Measurements from ENCODE around the gene ENGASE.

Gene ENGASE

GRCh38 chr17:79100405-79100804 lies 25.8 kb downstream of the ENGASE start:
- no peak for DNase-seq (ENCODE audit: low spot score)
- no peak for TF ChIP-seq CTCF (IDR thresholded peaks at IDR 0.05; ENCODE audit: borderline replicate concordance, control extremely low read depth, extremely low read depth, insufficient read depth, missing control alignments)
- in situ Hi-C loops (cut with MboI; ENCODE audit: low sequenced_read_pairs, unreplicated experiment), result no loop called here

- TF ChIP-seq CTCF (IDR thresholded peaks at IDR 0.05; ENCODE audit: borderline replicate concordance, control extremely low read depth, extremely low read depth, insufficient read depth, missing control alignments), result no peak
- in situ Hi-C loops (cut with MboI; ENCODE audit: low sequenced_read_pairs, unreplicated experiment), result no loop called here
Measured at GRCh38 chr17:79101111-79101673, 26.6 kb downstream of the ENGASE start.

GRCh38 chr17:79102214-79102613 lies 27.6 kb downstream of the ENGASE start:
- TF ChIP-seq CTCF (IDR thresholded peaks at IDR 0.05; ENCODE audit: borderline replicate concordance, control extremely low read depth, extremely low read depth, insufficient read depth, missing control alignments), result no peak
- DNase-seq (ENCODE audit: low spot score), result no peak
- in situ Hi-C loops (cut with MboI; ENCODE audit: low sequenced_read_pairs, unreplicated experiment), result no loop called here

More at GRCh38 chr17:79101111-79101673, 26.6 kb downstream of the ENGASE start:
- DNase-seq (ENCODE audit: low spot score), result no peak

- no peak for TF ChIP-seq CTCF (IDR thresholded peaks at IDR 0.05; ENCODE audit: borderline replicate concordance, control extremely low read depth, extremely low read depth, insufficient read depth, missing control alignments)
- no peak for DNase-seq (ENCODE audit: low spot score)
- in situ Hi-C loops (cut with MboI; ENCODE audit: low sequenced_read_pairs, unreplicated experiment), result no loop called here
Measured at GRCh38 chr17:79104898-79105600, 30.4 kb downstream of the ENGASE start.

- DNase-seq (ENCODE audit: low spot score), result no peak
- in situ Hi-C loops (cut with MboI; ENCODE audit: low sequenced_read_pairs, unreplicated experiment), result no loop called here
- no peak for TF ChIP-seq CTCF (IDR thresholded peaks at IDR 0.05; ENCODE audit: borderline replicate concordance, control extremely low read depth, extremely low read depth, insufficient read depth, missing control alignments)
Measured at GRCh38 chr17:79105937-79106336, 31.3 kb downstream of the ENGASE start.

GRCh38 chr17:79106958-79107357 lies 32.3 kb downstream of the ENGASE start:
- TF ChIP-seq CTCF (IDR thresholded peaks at IDR 0.05; ENCODE audit: borderline replicate concordance, control extremely low read depth, extremely low read depth, insufficient read depth, missing control alignments), result no peak
- DNase-seq (ENCODE audit: low spot score), result no peak
- in situ Hi-C loops (cut with MboI; ENCODE audit: low sequenced_read_pairs, unreplicated experiment), result no loop called here

All from GM13976 (cell line).